Left lung (tissue), 10 donors: ENCODE results near the gene COPRS. TPM values are rescaled to one million over a fixed set of nuclear protein-coding genes. Genes with fewer than 3 reads are reported as not detected.
"Not testable (repeated sequence)": the region's sequence is repeated elsewhere in the genome, so short reads cannot be mapped to it uniquely, and the experiment has no call there.

Experiments
- ATAC-seq: fragments of 200-7000 bp; cut with Tn5 transposase; one replicate; pipeline ENCODE4 v1.9.1; 2020; ENCODE audit warnings: moderate library complexity
- DNase-seq, 4 donors: peaks; one replicate each; pipeline ENCODE4 v3.0.0-alpha.2; 2013 to 2020
- H3K27ac ChIP-seq, 2 donors: fragments of 200-600 bp; sonication (generic) in 1 of 2; one replicate each; pipeline versions ENCODE4 v1.5.0 to v1.8.0; 2020 to 2021
- H3K27me3 ChIP-seq, 2 donors: fragments of 200-600 bp; sonication (generic) in 1 of 2; one replicate each; pipeline versions ENCODE4 v1.5.0 to v1.8.0; 2020 to 2021
- H3K36me3 ChIP-seq, 2 donors: fragments of 200-600 bp; sonication (generic) in 1 of 2; one replicate each; pipeline versions ENCODE4 v1.5.0 to v1.8.0; 2020 to 2021
- H3K4me1 ChIP-seq, 2 donors: fragments of 200-600 bp; one replicate each; pipeline ENCODE4 v1.8.0; 2021
- H3K4me3 ChIP-seq, 2 donors: fragments of 200-600 bp; sonication (generic) in 1 of 2; one replicate each; pipeline versions ENCODE4 v1.5.0 to v1.8.0; 2020 to 2021; ENCODE audit warnings: mild to moderate bottlenecking in 1 of 2
- H3K9me3 ChIP-seq, 2 donors: fragments of 200-600 bp; sonication (generic) in 1 of 2; one replicate each; pipeline versions ENCODE4 v1.5.0 to v1.8.0; 2020 to 2021
- CTCF ChIP-seq, 2 donors: fragments of 200-600 bp; sonication (generic) in 1 of 2; IDR thresholded peaks; one replicate each; pipeline versions ENCODE4 v1.5.0 to v1.8.0; 2021; ENCODE audit warnings: antibody characterized with exemption in 2 of 2
- intact Hi-C, 2 donors: fragments of 100-400 bp; cut with DNase I; formaldehyde crosslinking; loops; one replicate each; pipeline versions ENCODE4 v1.11.2 to v1.14.2; 2022
- polyA plus RNA-seq, 6 donors: library from polyadenylated mRNA; unstranded; fragments of 120-200 nt; gene quantifications; one replicate each; pipeline ENCODE4 v1.2.1, GENCODE V29; 2013; ENCODE audit not compliant: insufficient read length in 6 of 6
- total RNA-seq, 2 donors: library from RNA; stranded (reverse); fragmentation: NEBNext Ultra II Directional; extraction: Animal tissue kit (Norgen Biotek cat#: 25700); gene quantifications; one replicate each; pipeline ENCODE4 v1.2.1, GENCODE V29; 2021
- donor health status: DM: no; HTN: yes; CAD: no.
- donor health status: DM: no; HTN: no; CAD: no.

COPRS gene
- total and polyA plus RNA-seq, 8 donors: 32.8 to 44.0 (median 35.4) TPM

GRCh38 chr17:31824766-31825360, 34.2 kb downstream of the COPRS start:
- intact Hi-C loops: no loop called here
- H3K9me3 ChIP-seq: no peaks in the 10 kb centered on the region
- no peaks in the 10 kb centered on the region for H3K4me1 ChIP-seq
- no peak overlapping the region for H3K4me3 ChIP-seq
- no peak for DNase-seq
- TF ChIP-seq CTCF (IDR thresholded peaks at IDR 0.05): no peak
- no peak overlapping the region for H3K27ac ChIP-seq
- H3K36me3 ChIP-seq: no peaks in the 10 kb centered on the region
- ATAC-seq: no peak
- no peaks in the 10 kb centered on the region for H3K27me3 ChIP-seq

GRCh38 chr17:31823014-31823413, 36.0 kb downstream of the COPRS start:
- ATAC-seq: no peak
- DNase-seq: no peak
- H3K27ac ChIP-seq: no peak overlapping the region
- no peaks in the 10 kb centered on the region for H3K4me1 ChIP-seq
- H3K27me3 ChIP-seq: no peaks in the 10 kb centered on the region
- no peaks in the 10 kb centered on the region for H3K36me3 ChIP-seq
- intact Hi-C loops: no loop called here
- TF ChIP-seq CTCF (IDR thresholded peaks at IDR 0.05): no peak
- no peak overlapping the region for H3K4me3 ChIP-seq
- peaks cover 0 to 3% of the 10 kb centered on the region in 2 donors for H3K9me3 ChIP-seq

- H3K4me3 ChIP-seq: no peak overlapping the region
- H3K4me1 ChIP-seq: no peaks in the 10 kb centered on the region
- no peaks in the 10 kb centered on the region for H3K36me3 ChIP-seq
- peak overlapping the region in 1 of 2 donors; percentile 33 for H3K27ac ChIP-seq
- DNase-seq: no peak
- no peaks in the 10 kb centered on the region for H3K27me3 ChIP-seq
- peaks cover 0 to 3% of the 10 kb centered on the region in 2 donors for H3K9me3 ChIP-seq
- no peak for TF ChIP-seq CTCF (IDR thresholded peaks at IDR 0.05)
- no peak for ATAC-seq
- intact Hi-C loops: no loop called here
Observed at GRCh38 chr17:31820691-31821435, 38.2 kb downstream of the COPRS start.

DNA sequence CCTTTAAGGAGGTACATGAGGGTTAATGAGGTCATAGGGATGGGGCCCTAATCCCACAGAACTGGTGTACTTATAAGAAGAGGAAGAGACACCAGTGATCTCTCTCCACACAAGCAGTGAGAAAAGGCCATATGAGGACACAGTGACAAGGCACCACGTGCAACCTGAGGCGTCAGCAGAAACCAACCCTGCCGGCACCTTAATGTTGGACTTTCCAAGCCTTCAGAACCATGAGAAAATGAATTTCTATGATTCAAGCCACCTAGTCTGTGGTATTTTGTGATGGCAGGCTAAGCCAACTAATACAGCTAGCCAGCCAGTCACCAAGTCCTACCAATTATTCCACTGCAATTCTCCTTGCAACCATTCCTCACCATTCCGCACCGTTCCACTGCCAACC, 39.5 kb downstream of the COPRS start:
- no peak overlapping the region for H3K4me3 ChIP-seq
- H3K27me3 ChIP-seq: no peaks in the 10 kb centered on the region
- no peak for TF ChIP-seq CTCF (IDR thresholded peaks at IDR 0.05)
- H3K9me3 ChIP-seq: peaks cover 0 to 3% of the 10 kb centered on the region in 2 donors
- H3K4me1 ChIP-seq: no peaks in the 10 kb centered on the region
- DNase-seq (no peak), ATAC-seq (no peak)
- no peaks in the 10 kb centered on the region for H3K36me3 ChIP-seq
- intact Hi-C loops: no loop called here
- H3K27ac ChIP-seq: no peak overlapping the region

GRCh38 chr17:31818863-31819262, 40.2 kb downstream of the COPRS start:
- DNase-seq, H3K27me3 ChIP-seq, H3K27ac ChIP-seq, H3K36me3 ChIP-seq, ATAC-seq, intact Hi-C loops, H3K4me1 ChIP-seq, H3K4me3 ChIP-seq, H3K9me3 ChIP-seq: not testable (repeated sequence)
